Left lung (tissue), 10 donors: ENCODE measurements around the gene TTC8. TPM values are rescaled to one million over a fixed set of nuclear protein-coding genes. Genes with fewer than 3 reads are reported as not detected.

Source experiments
- ATAC-seq: fragments of 200-7000 bp; cut with Tn5 transposase; one replicate; pipeline ENCODE4 v1.9.1; 2020; ENCODE audit warnings: moderate library complexity
- DNase-seq, 4 donors: peaks; one replicate each; pipeline ENCODE4 v3.0.0-alpha.2; 2013 to 2020
- H3K27ac ChIP-seq, 2 donors: fragments of 200-600 bp; sonication (generic) in 1 of 2; one replicate each; pipeline versions ENCODE4 v1.5.0 to v1.8.0; 2020 to 2021
- H3K27me3 ChIP-seq, 2 donors: fragments of 200-600 bp; sonication (generic) in 1 of 2; one replicate each; pipeline versions ENCODE4 v1.5.0 to v1.8.0; 2020 to 2021
- H3K36me3 ChIP-seq, 2 donors: fragments of 200-600 bp; sonication (generic) in 1 of 2; one replicate each; pipeline versions ENCODE4 v1.5.0 to v1.8.0; 2020 to 2021
- H3K4me1 ChIP-seq, 2 donors: fragments of 200-600 bp; one replicate each; pipeline ENCODE4 v1.8.0; 2021
- H3K4me3 ChIP-seq, 2 donors: fragments of 200-600 bp; sonication (generic) in 1 of 2; one replicate each; pipeline versions ENCODE4 v1.5.0 to v1.8.0; 2020 to 2021; ENCODE audit warnings: mild to moderate bottlenecking in 1 of 2
- H3K9me3 ChIP-seq, 2 donors: fragments of 200-600 bp; sonication (generic) in 1 of 2; one replicate each; pipeline versions ENCODE4 v1.5.0 to v1.8.0; 2020 to 2021
- intact Hi-C, 2 donors: fragments of 100-400 bp; cut with DNase I; formaldehyde crosslinking; loops; one replicate each; pipeline versions ENCODE4 v1.11.2 to v1.14.2; 2022
- polyA plus RNA-seq, 6 donors: library from polyadenylated mRNA; unstranded; fragments of 120-200 nt; gene quantifications; one replicate each; pipeline ENCODE4 v1.2.1, GENCODE V29; 2013; ENCODE audit not compliant: insufficient read length in 6 of 6
- total RNA-seq, 2 donors: library from RNA; stranded (reverse); fragmentation: NEBNext Ultra II Directional; extraction: Animal tissue kit (Norgen Biotek cat#: 25700); gene quantifications; one replicate each; pipeline ENCODE4 v1.2.1, GENCODE V29; 2021
- TF ChIP-seq, protein P1 (sequence below), 2 donors: fragments of 200-600 bp; sonication (generic) in 1 of 2; IDR thresholded peaks; one replicate each; pipeline versions ENCODE4 v1.5.0 to v1.8.0; 2021; ENCODE audit warnings: antibody characterized with exemption in 2 of 2
- donor health status: DM: no; HTN: yes; CAD: no.
- donor health status: DM: no; HTN: no; CAD: no.

TTC8 gene
- total and polyA plus RNA-seq, 8 donors = 17.3 to 45.9 (median 38.8) TPM

DNA sequence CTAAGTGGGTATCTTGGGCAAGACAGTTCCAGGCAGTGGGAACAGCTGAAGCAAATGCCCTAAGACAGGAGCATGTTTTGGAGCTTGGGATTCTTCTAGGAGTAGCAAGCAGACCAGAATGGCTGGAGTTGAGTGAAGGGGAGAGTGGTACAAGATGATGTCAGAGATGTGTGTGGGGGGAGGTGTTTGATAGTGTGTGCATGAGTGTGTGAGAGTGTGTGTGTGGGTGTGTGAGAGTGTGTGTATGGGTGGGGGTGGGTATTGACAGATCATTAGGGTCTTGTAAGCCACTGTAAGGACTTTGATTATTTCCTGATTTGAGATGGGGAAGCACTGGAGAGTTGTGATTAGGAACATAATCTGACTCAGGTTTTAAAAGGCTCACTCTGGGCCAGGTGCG is 78.4 kb downstream of the TTC8 start:
- TF ChIP-seq, protein P1, sequence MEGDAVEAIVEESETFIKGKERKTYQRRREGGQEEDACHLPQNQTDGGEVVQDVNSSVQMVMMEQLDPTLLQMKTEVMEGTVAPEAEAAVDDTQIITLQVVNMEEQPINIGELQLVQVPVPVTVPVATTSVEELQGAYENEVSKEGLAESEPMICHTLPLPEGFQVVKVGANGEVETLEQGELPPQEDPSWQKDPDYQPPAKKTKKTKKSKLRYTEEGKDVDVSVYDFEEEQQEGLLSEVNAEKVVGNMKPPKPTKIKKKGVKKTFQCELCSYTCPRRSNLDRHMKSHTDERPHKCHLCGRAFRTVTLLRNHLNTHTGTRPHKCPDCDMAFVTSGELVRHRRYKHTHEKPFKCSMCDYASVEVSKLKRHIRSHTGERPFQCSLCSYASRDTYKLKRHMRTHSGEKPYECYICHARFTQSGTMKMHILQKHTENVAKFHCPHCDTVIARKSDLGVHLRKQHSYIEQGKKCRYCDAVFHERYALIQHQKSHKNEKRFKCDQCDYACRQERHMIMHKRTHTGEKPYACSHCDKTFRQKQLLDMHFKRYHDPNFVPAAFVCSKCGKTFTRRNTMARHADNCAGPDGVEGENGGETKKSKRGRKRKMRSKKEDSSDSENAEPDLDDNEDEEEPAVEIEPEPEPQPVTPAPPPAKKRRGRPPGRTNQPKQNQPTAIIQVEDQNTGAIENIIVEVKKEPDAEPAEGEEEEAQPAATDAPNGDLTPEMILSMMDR (IDR thresholded peaks at IDR 0.05) = no peak
- Histone ChIP-seq H3K27me3 (no peaks in the 10 kb centered on the region), H3K27ac (no peak overlapping the region), H3K4me1 (no peaks in the 10 kb centered on the region), H3K4me3 (no peak overlapping the region), H3K9me3 (peaks cover 0 to 8% of the 10 kb centered on the region in 2 donors), H3K36me3 (no peaks in the 10 kb centered on the region)
- no peak for ATAC-seq
- DNase-seq = no peak
- intact Hi-C loops = no loop called here

DNA sequence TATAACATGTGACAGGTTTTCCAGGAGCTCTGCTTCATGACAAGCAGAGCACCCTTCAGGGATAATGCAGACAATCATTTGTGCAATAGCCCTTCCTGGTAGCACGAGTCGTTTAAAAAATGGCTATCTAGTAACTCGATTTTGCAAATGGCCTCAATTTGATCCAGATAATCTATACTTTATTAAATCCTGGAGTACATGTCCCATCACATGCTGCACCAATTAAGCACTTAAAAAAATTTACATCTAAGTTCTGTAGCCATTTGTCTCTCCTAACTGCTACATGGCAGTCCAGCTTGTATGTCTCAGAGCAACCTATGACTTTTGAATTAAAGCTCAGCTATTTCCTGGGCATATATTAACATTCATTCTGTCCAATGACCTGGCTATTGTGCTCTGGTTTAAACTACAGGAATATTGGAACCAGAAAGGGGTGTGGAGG is 79.8 kb downstream of the TTC8 start:
- no peaks in the 10 kb centered on the region for H3K4me1 ChIP-seq
- TF ChIP-seq, protein P1 (IDR thresholded peaks at IDR 0.05) = no peak
- ATAC-seq (no peak), DNase-seq (no peak)
- intact Hi-C loops = no loop called here
- peaks cover 0 to 10% of the 10 kb centered on the region in 2 donors for H3K9me3 ChIP-seq
- H3K27ac ChIP-seq = no peak overlapping the region
- no peaks in the 10 kb centered on the region for H3K36me3 ChIP-seq
- no peak overlapping the region for H3K4me3 ChIP-seq
- no peaks in the 10 kb centered on the region for H3K27me3 ChIP-seq

DNA sequence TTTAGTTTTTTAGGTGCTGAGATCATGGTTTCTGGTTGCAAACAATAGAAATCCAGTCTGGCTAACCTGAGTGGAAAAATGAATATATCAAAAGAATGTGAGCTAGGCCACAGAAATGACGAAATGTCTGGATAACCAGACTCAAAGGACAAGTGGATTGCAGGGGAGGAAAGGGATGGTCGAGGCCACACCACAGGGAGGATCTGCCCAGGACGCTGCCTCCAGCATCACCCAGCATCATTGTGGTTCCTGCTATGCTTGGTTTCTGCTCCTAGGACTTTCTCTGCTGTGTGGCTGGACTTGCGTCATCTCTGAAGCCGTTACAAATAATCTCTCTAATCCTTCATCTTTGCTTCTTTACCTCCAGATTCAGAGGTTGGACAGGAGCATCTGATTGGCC is 80.4 kb downstream of the TTC8 start:
- H3K4me1 ChIP-seq = no peaks in the 10 kb centered on the region
- H3K27me3 ChIP-seq = no peaks in the 10 kb centered on the region
- DNase-seq (no peak), ATAC-seq (no peak)
- TF ChIP-seq, protein P1 (IDR thresholded peaks at IDR 0.05) = no peak
- intact Hi-C loops = no loop called here
- H3K27ac ChIP-seq = no peak overlapping the region
- H3K4me3 ChIP-seq = no peak overlapping the region
- H3K9me3 ChIP-seq = peaks cover 0 to 10% of the 10 kb centered on the region in 2 donors
- H3K36me3 ChIP-seq = no peaks in the 10 kb centered on the region

DNA sequence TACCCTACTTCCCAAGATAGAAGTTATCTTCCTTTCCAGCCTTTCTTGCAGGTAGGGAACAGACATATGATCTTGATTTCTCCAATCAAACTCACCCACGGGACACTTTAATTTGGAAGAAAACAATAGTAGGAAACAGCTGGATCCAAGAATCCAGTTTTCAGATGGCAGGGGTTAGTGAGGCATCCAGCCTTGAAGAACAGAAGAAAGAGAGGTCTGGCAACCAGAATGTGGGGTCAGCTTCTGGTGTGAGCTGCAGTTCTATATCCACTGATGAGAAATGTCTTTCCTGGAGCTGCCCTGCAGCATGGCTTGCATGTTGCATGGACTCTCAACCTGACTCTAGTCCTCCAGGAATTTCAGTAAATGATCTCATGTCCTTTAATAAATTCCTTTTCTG is 83.8 kb downstream of the TTC8 start:
- Histone ChIP-seq H3K4me3 (no peak overlapping the region), H3K27me3 (no peaks in the 10 kb centered on the region), H3K27ac (no peak overlapping the region), H3K4me1 (no peaks in the 10 kb centered on the region), H3K36me3 (no peaks in the 10 kb centered on the region), H3K9me3 (peaks cover 0 to 10% of the 10 kb centered on the region in 2 donors)
- ATAC-seq = no peak
- DNase-seq = no peak
- TF ChIP-seq, protein P1 (IDR thresholded peaks at IDR 0.05) = no peak
- intact Hi-C loops = no loop called here

DNA sequence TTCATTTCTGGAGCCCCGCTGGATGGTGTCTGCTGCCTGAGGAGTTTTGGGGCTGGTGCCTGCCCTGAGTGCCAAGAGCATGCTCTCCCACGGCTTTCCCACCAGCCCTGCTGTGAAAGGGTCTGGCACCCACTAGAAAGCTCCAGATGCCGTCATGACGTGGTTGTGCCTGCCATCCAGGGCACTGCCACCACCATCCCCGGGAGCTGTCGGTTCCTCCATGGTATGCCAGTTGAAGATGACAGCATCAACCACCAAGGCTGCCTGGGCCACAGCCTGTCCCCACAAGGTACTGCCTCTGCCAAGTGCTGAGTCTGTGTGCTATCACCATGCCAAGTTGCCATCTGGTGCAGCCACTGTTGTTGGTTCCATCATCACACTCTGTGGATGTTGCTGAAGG is 85.9 kb downstream of the TTC8 start:
- H3K36me3 ChIP-seq = no peaks in the 10 kb centered on the region
- no peak for DNase-seq
- intact Hi-C loops = no loop called here

More for the DNA sequence above, 85.9 kb downstream of the TTC8 start:
- no peak for ATAC-seq
- Histone ChIP-seq H3K4me3 (no peak overlapping the region), H3K27ac (no peak overlapping the region), H3K27me3 (peaks cover 0 to 4% of the 10 kb centered on the region in 2 donors), H3K4me1 (no peaks in the 10 kb centered on the region), H3K9me3 (peaks cover 0 to 10% of the 10 kb centered on the region in 2 donors)
- TF ChIP-seq, protein P1 (IDR thresholded peaks at IDR 0.05) = no peak
